ENCODE data around the gene MYH10. TPM values are rescaled to one million over a fixed set of nuclear protein-coding genes. Genes with fewer than 3 reads are reported as not detected.
A peak's percentile ranks its signal among the peaks of the same experiment; 100 is the strongest.

The MYH10 gene
- total and polyA plus RNA-seq, 9 donors, result 30.4 to 117 (median 75.5) TPM

GRCh38 chr17:8481703-8482102 lies 148.8 kb downstream of the MYH10 start:
- 42 to 84% (median 78%) methylated on average over 5 of the region's 5 CpGs for WGBS, 3 donors
- TF ChIP-seq CTCF (IDR thresholded peaks at IDR 0.05), result no peak
- no peak for TF ChIP-seq POLR2A (IDR thresholded peaks at IDR 0.05)
- no peak for TF ChIP-seq EP300 (IDR thresholded peaks at IDR 0.05)
- peaks cover 22% of the 10 kb centered on the region for H3K4me1 ChIP-seq (ENCODE audit: insufficient read depth)
- H3K27me3 ChIP-seq, result no peaks in the 10 kb centered on the region
- intact Hi-C loops (cut with DNase I), result loop anchor here in 1 of 4 donors (5.0 kb wide), 1 partner anchor 54 kb away; no protein-coding TSS in a partner anchor
- no peaks in the 10 kb centered on the region for H3K36me3 ChIP-seq
- DNase-seq, result no peak
- H3K4me3 ChIP-seq, result no peak overlapping the region
- no peaks in the 10 kb centered on the region for H3K9me3 ChIP-seq
- H3K27ac ChIP-seq, result no peak overlapping the region

GRCh38 chr17:8481089-8481488 lies 149.4 kb downstream of the MYH10 start:
- intact Hi-C loops (cut with DNase I), result loop anchor here in 1 of 4 donors (5.0 kb wide), 1 partner anchor 54 kb away; no protein-coding TSS in a partner anchor
- no peak overlapping the region for H3K4me3 ChIP-seq
- no peaks in the 10 kb centered on the region for H3K27me3 ChIP-seq
- no peak for DNase-seq
- no peak for TF ChIP-seq CTCF (IDR thresholded peaks at IDR 0.05)
- TF ChIP-seq POLR2A (IDR thresholded peaks at IDR 0.05), result no peak
- TF ChIP-seq EP300 (IDR thresholded peaks at IDR 0.05), result no peak
- 73 to 88% (median 82%) methylated on average over 16 to 22 of the region's 22 CpGs for WGBS, 3 donors
- no peaks in the 10 kb centered on the region for H3K9me3 ChIP-seq
- peak overlapping the region in 1 of 2 donors; percentile 4 for H3K27ac ChIP-seq
- H3K36me3 ChIP-seq, result no peaks in the 10 kb centered on the region
- H3K4me1 ChIP-seq (ENCODE audit: insufficient read depth), result peaks cover 22% of the 10 kb centered on the region

- WGBS, 3 donors, result 17 to 46% (median 21%) methylated on average over 33 of the region's 33 CpGs
- no peaks in the 10 kb centered on the region for H3K27me3 ChIP-seq
- no peaks in the 10 kb centered on the region for H3K36me3 ChIP-seq
- TF ChIP-seq EP300 (IDR thresholded peaks at IDR 0.05), result no peak
- TF ChIP-seq POLR2A (IDR thresholded peaks at IDR 0.05), result no peak
- no peak for TF ChIP-seq CTCF (IDR thresholded peaks at IDR 0.05)
- intact Hi-C loops (cut with DNase I), result loop anchor here in 1 of 4 donors (5.0 kb wide), 1 partner anchor 53 kb away; no protein-coding TSS in a partner anchor
- H3K4me1 ChIP-seq (ENCODE audit: insufficient read depth), result peaks cover 22% of the 10 kb centered on the region
- no peak overlapping the region for H3K4me3 ChIP-seq
- DNase-seq, result peak; percentile 54 to 80 (median 70)
- H3K27ac ChIP-seq, result peak overlapping the region in 1 of 2 donors; percentile 62
- H3K9me3 ChIP-seq, result no peaks in the 10 kb centered on the region
Measured at GRCh38 chr17:8480011-8480976, 150.2 kb downstream of the MYH10 start.

GRCh38 chr17:8479431-8479947 lies 151.0 kb downstream of the MYH10 start:
- H3K4me1 ChIP-seq (ENCODE audit: insufficient read depth), result peaks cover 22% of the 10 kb centered on the region
- H3K9me3 ChIP-seq, result no peaks in the 10 kb centered on the region
- WGBS, 3 donors, result 7 to 15% (median 14%) methylated on average over 11 of the region's 11 CpGs
- no peaks in the 10 kb centered on the region for H3K36me3 ChIP-seq
- no peaks in the 10 kb centered on the region for H3K27me3 ChIP-seq
- no peak for TF ChIP-seq CTCF (IDR thresholded peaks at IDR 0.05)
- no peak for TF ChIP-seq EP300 (IDR thresholded peaks at IDR 0.05)
- intact Hi-C loops (cut with DNase I), result no loop called here
- DNase-seq, result peak; percentile 61 to 82 (median 72)
- H3K27ac ChIP-seq, result peak overlapping the region in 1 of 2 donors; percentile 62
- no peak overlapping the region for H3K4me3 ChIP-seq

Data from ovary (tissue), 9 donors.